COLO668 (cell line): ENCODE data around the gene TNIP3.
"Not testable (repeated sequence)": the region's sequence is repeated elsewhere in the genome, so short reads cannot be mapped to it uniquely, and the experiment has no call there.

ENCODE experiments used
- DNase-seq: peaks from one replicate; lab custom pipeline; 2025; ENCODE audit not compliant: unreplicated experiment; lab: John Stamatoyannopoulos, UW

Gene TNIP3

GRCh38 chr4:121177246-121178137 lies 13.4 kb upstream of the TNIP3 start:
- no peak for DNase-seq

- DNase-seq, result no peak
These were observed 12.2 kb upstream of the TNIP3 start for GRCh38 chr4:121176082-121176934.

GRCh38 chr4:121171477-121171876 lies 7.4 kb upstream of the TNIP3 start:
- not testable (repeated sequence) for DNase-seq

- DNase-seq, result no peak
These were observed 4.5 kb upstream of the TNIP3 start for GRCh38 chr4:121168446-121169281.

- DNase-seq, result no peak
These were observed 2.9 kb upstream of the TNIP3 start for GRCh38 chr4:121166976-121167375.

GRCh38 chr4:121165206-121165605 lies 1.1 kb upstream of the TNIP3 start:
- DNase-seq, result no peak

- no peak for DNase-seq
These were observed 7.0 kb downstream of the TNIP3 start for GRCh38 chr4:121156822-121157769.

GRCh38 chr4:121155893-121156292 lies 8.2 kb downstream of the TNIP3 start:
- no peak for DNase-seq

- no peak for DNase-seq
These were observed 10.0 kb downstream of the TNIP3 start for GRCh38 chr4:121154103-121154515.

GRCh38 chr4:121151942-121152341 lies 12.2 kb downstream of the TNIP3 start:
- no peak for DNase-seq

- no peak for DNase-seq
These were observed 13.6 kb downstream of the TNIP3 start for GRCh38 chr4:121150486-121150885.

GRCh38 chr4:121150003-121150402 lies 14.1 kb downstream of the TNIP3 start:
- DNase-seq, result no peak

GRCh38 chr4:121148621-121149020 lies 15.5 kb downstream of the TNIP3 start:
- DNase-seq, result no peak

GRCh38 chr4:121148000-121148399 lies 16.1 kb downstream of the TNIP3 start:
- DNase-seq, result no peak

GRCh38 chr4:121146530-121146929 lies 17.6 kb downstream of the TNIP3 start:
- no peak for DNase-seq

- DNase-seq, result no peak
These were observed 18.7 kb downstream of the TNIP3 start for GRCh38 chr4:121145430-121145829.

- no peak for DNase-seq
These were observed 20.1 kb downstream of the TNIP3 start for GRCh38 chr4:121144021-121144420.

GRCh38 chr4:121143131-121143530 lies 21.0 kb downstream of the TNIP3 start:
- no peak for DNase-seq

- no peak for DNase-seq
These were observed 23.2 kb downstream of the TNIP3 start for GRCh38 chr4:121140716-121141460.
